HCT116 (cell line): ENCODE measurements around the gene DIP2B.

ENCODE experiments used
- ATF3 ChIP-seq: IDR thresholded peaks from 2 replicates; pipeline ENCODE4 v1.6.1; 2012
- CEBPB ChIP-seq: IDR thresholded peaks from 2 replicates; pipeline ENCODE4 v1.6.1; 2012; ENCODE audit warnings: low read depth
- CTCF ChIP-seq, 3 experiments: fragments of 200-600 bp in 1 of 3; sonication (generic) in 1 of 3; IDR thresholded peaks in 2 of 3; conservative IDR thresholded peaks in 1 of 3; 2 replicates each; pipeline ENCODE4 v1.5.1; 2012 to 2017; ENCODE audit warnings: low read depth in 2 of 3, low read length in 2 of 3, antibody characterized with exemption in 1 of 3, borderline replicate concordance in 1 of 3, control low read depth in 1 of 3, mild to moderate bottlenecking in 1 of 3, mixed read lengths in 1 of 3, mixed run types in 1 of 3, moderate library complexity in 1 of 3; ENCODE audit not compliant: insufficient read depth in 1 of 3
- EZH2 ChIP-seq: fragments of 200-600 bp; sonication (generic); IDR thresholded peaks from 2 replicates; pipeline ENCODE4 v1.6.1; 2017; ENCODE audit warnings: antibody characterized with exemption, mixed run types
- JUND ChIP-seq: IDR thresholded peaks from 2 replicates; pipeline ENCODE4 v1.6.1; 2012
- MAX ChIP-seq: IDR thresholded peaks from 2 replicates; pipeline ENCODE4 v1.6.1; 2012
- POLR2A ChIP-seq: IDR thresholded peaks from 2 replicates; pipeline ENCODE4 v1.7.0; 2011; ENCODE audit warnings: borderline replicate concordance; ENCODE audit not compliant: insufficient read depth, insufficient read length; ENCODE audit errors: extremely low read depth
- POLR2AphosphoS5 ChIP-seq: IDR thresholded peaks from 2 replicates; pipeline ENCODE4 v1.6.1; 2011; ENCODE audit warnings: mild to moderate bottlenecking, low read depth, low read length, moderate library complexity
- REST ChIP-seq: IDR thresholded peaks from 2 replicates; pipeline ENCODE4 v1.6.1; 2012; ENCODE audit warnings: low read depth
- ZFX ChIP-seq: fragments of 450-650 bp; IDR thresholded peaks from 2 replicates; pipeline ENCODE4 v1.6.1; 2017
- ZNF274 ChIP-seq: fragments of 200-500 bp; sonication (Bioruptor generic); IDR thresholded peaks from 2 replicates; pipeline ENCODE4 v1.6.1; 2014; ENCODE audit warnings: mild to moderate bottlenecking, low read depth, low read length, inconsistent platforms

- TF ChIP-seq CTCF (IDR thresholded peaks at IDR 0.05 in 2 of 3, conservative IDR thresholded peaks at IDR 0.05 in 1 of 3; ENCODE audit: borderline replicate concordance in 1 of 3, insufficient read depth in 1 of 3, low read depth in 2 of 3, low read length in 2 of 3) (no peak), JUND (no peak), EZH2 (no peak), POLR2A (no peak), ZFX (no peak), ATF3 (no peak), CEBPB (no peak), POLR2AphosphoS5 (no peak), MAX (no peak), REST (no peak), ZNF274 (no peak)
Measured at GRCh38 chr12:50650285-50650684, 145.5 kb downstream of the DIP2B start.
